GM12878 (cell line): ENCODE measurements around the gene ZNF451. TPM values are rescaled to one million over a fixed set of nuclear protein-coding genes. Genes with fewer than 3 reads are reported as not detected.

Experiments used
- ATAC-seq: fragments of 200-7000 bp; cut with Tn5 transposase; 3 replicates; pipeline ENCODE4 v1.9.1; 2020; ENCODE audit warnings: mild to moderate bottlenecking, moderate library complexity
- BruUV-seq: library from RNA; stranded (reverse); fragments of 400-500 nt; replicated peaks from 2 replicates; lab custom pipeline; 2021; lab: Mats Ljungman, UMichigan
- CTCF ChIA-PET: fragments of 300-600 bp; sonication (Branson Sonifier 250); formaldehyde crosslinking; extraction: SDS; loops from one replicate; lab custom pipeline; 2021; ENCODE audit warnings: inconsistent platforms; lab: Yijun Ruan, JAX
- POLR2A ChIA-PET: fragments of 350-600 bp; formaldehyde crosslinking; extraction: SDS; loops from one replicate; lab custom pipeline; 2021; ENCODE audit warnings: inconsistent platforms; lab: Charles Lee
- RAD21 ChIA-PET: fragments of 300-600 bp; sonication (Branson Sonifier 250); formaldehyde crosslinking; loops from one replicate; lab custom pipeline; 2023; ENCODE audit warnings: antibody characterized with exemption; ENCODE audit not compliant: unreplicated experiment; lab: Charles Lee
- SMC1A ChIA-PET: fragments of 300-600 bp; sonication (Branson Sonifier 250); formaldehyde crosslinking; loops from one replicate; lab custom pipeline; 2023; ENCODE audit not compliant: unreplicated experiment, uncharacterized antibody; lab: Charles Lee
- DNase-seq: peaks from one replicate; pipeline ENCODE4 v3.0.0-alpha.2; 2011; ENCODE audit warnings: low read depth, low spot score
- FAIRE-seq: peaks from 3 replicates; lab custom pipeline; 2011; peaks lifted over from hg19 to GRCh38; lab: Jason Lieb, UNC
- H2AFZ ChIP-seq: 2 replicates; pipeline ENCODE4 v1.6.0; 2011; ENCODE audit warnings: low read depth, low read length, control low read depth; ENCODE audit not compliant: control insufficient read depth
- H3K27ac ChIP-seq: 2 replicates; pipeline ENCODE4 v1.5.1; 2011; ENCODE audit warnings: control low read depth; ENCODE audit not compliant: control insufficient read depth, insufficient read depth
- H3K27me3 ChIP-seq, 2 experiments: replicated peaks in 1 of 2; 2 replicates each; pipeline versions ENCODE4 v1.6.0 to v1.6.1; 2011; ENCODE audit warnings: low read length in 1 of 2; ENCODE audit not compliant: control insufficient read depth in 2 of 2, insufficient read depth in 2 of 2
- H3K36me3 ChIP-seq, 2 experiments: 2 replicates each; pipeline ENCODE4 v1.5.1; 2011; ENCODE audit warnings: low read length in 1 of 2; ENCODE audit not compliant: control insufficient read depth in 2 of 2, insufficient read depth in 2 of 2
- H3K4me1 ChIP-seq: 2 replicates; pipeline ENCODE4 v1.6.1; 2011; ENCODE audit warnings: mild to moderate bottlenecking, low read length, moderate library complexity, mixed read lengths; ENCODE audit not compliant: control insufficient read depth, insufficient read depth
- H3K4me2 ChIP-seq: 2 replicates; pipeline ENCODE4 v1.6.0; 2011; ENCODE audit warnings: control low read depth; ENCODE audit not compliant: control insufficient read depth, insufficient read depth
- H3K4me3 ChIP-seq: fragments of 200-600 bp; sonication (generic); 2 replicates; pipeline ENCODE4 v1.5.1; 2016
- H3K79me2 ChIP-seq: 2 replicates; pipeline ENCODE4 v1.6.0; 2011; ENCODE audit warnings: low read length; ENCODE audit not compliant: control insufficient read depth, insufficient read depth
- H3K9ac ChIP-seq: 2 replicates; pipeline ENCODE4 v1.8.0; 2011; ENCODE audit warnings: low read length, control low read depth, mixed read lengths; ENCODE audit not compliant: control insufficient read depth, insufficient read depth
- H3K9me3 ChIP-seq: replicated peaks from 3 replicates; pipeline ENCODE4 v1.5.1; 2011; ENCODE audit warnings: mild to moderate bottlenecking, low read length; ENCODE audit not compliant: control insufficient read depth, insufficient read depth
- H4K20me1 ChIP-seq: 2 replicates; pipeline ENCODE4 v1.6.0; 2011; ENCODE audit not compliant: control insufficient read depth, insufficient read depth
- ESRRA ChIP-seq: IDR thresholded peaks from 2 replicates; pipeline ENCODE4 v1.6.1; 2012; ENCODE audit warnings: mild to moderate bottlenecking, low read length, improper control_type of control experiment
- ETV6 ChIP-seq, 2 experiments: fragments of 450-650 bp in 1 of 2; IDR thresholded peaks in 1 of 2; conservative IDR thresholded peaks in 1 of 2; 2 replicates each; pipeline ENCODE4 v1.6.1; 2014; ENCODE audit warnings: antibody characterized with exemption in 1 of 2, borderline replicate concordance in 1 of 2, low read depth in 1 of 2, mild to moderate bottlenecking in 1 of 2, moderate library complexity in 1 of 2
- EZH2 ChIP-seq: IDR thresholded peaks from 2 replicates; pipeline ENCODE4 v1.6.1; 2012; ENCODE audit warnings: low read depth, mild to moderate bottlenecking, control low read depth, inconsistent platforms, low read length, borderline replicate concordance; ENCODE audit not compliant: control insufficient read depth
- NBN ChIP-seq: fragments of 450-650 bp; IDR thresholded peaks from 2 replicates; pipeline ENCODE4 v1.6.1; 2016
- ZNF274 ChIP-seq: IDR thresholded peaks from one replicate; pipeline ENCODE4 v1.8.0; 2011; ENCODE audit not compliant: insufficient read length, insufficient read depth
- ZNF622 ChIP-seq: fragments of 450-650 bp; IDR thresholded peaks from 2 replicates; pipeline ENCODE4 v1.6.1; 2017; ENCODE audit warnings: mild to moderate bottlenecking, inconsistent platforms
- WGBS: methylation state at CpG from one replicate; pipeline ENCODE4 v1.1.6; 2016; ENCODE audit warnings: low lambda C conversion rate; ENCODE audit not compliant: insufficient replicate concordance, insufficient coverage; ENCODE audit errors: missing lambda C conversion rate; 5-methylcytosine and 5-hydroxymethylcytosine counted together
- in situ Hi-C: fragments of 300-500 bp; cut with MboI; formaldehyde crosslinking; loops from 9 replicates; pipeline ENCODE4 v1.14.3; 2018; ENCODE audit warnings: mixed read lengths
- intact Hi-C: fragments of 100-400 bp; cut with micrococcal nuclease; formaldehyde crosslinking; loops from one replicate; pipeline ENCODE4 v1.14.2; 2022; ENCODE audit not compliant: unreplicated experiment
- polyA plus RNA-seq, 11 experiments: library from polyadenylated mRNA; depleted of rRNA in 4 of 11; unstranded in 6 of 11; stranded (reverse) in 5 of 11; fragments of >200 nt; fragmentation: Nextera tagmentation in 4 of 11; fragmentation: Illumina TruSeq in 1 of 11; extraction: Ambion mirVana in 4 of 11; extraction: Trizol in 1 of 11; gene quantifications; 1 replicate in 1 of 11; 2 replicates in 10 of 11; pipeline versions ENCODE4 v1.2.1 to v1.2.3, GENCODE V29; 2011 to 2016; ENCODE audit warnings: inconsistent platforms in 2 of 11, missing spikeins in 2 of 11, low read depth in 1 of 11
- total RNA-seq, 4 experiments: library from RNA; depleted of rRNA in 3 of 4; stranded (reverse); fragments of >200 nt in 3 of 4; fragmentation: Illumina TruSeq in 1 of 4; extraction: Trizol in 1 of 4; gene quantifications; 2 replicates each; pipeline versions ENCODE4 v1.2.1 to v1.2.3, GENCODE V29; 2013 to 2021
- TF ChIP-seq, protein P1 (sequence below): IDR thresholded peaks from 2 replicates; pipeline ENCODE4 v1.6.1; 2012; ENCODE audit warnings: improper control_type of control experiment, low read depth, low read length; ENCODE audit not compliant: insufficient replicate concordance
- TF ChIP-seq, protein P2 (sequence below): fragments of 450-650 bp; IDR thresholded peaks from 2 replicates; pipeline ENCODE4 v1.6.1; 2017; ENCODE audit warnings: mild to moderate bottlenecking, moderate library complexity

Gene ZNF451
- total and polyA plus RNA-seq, 10 of the 15 experiments (the other 5 are each of a cell fraction or from before 2014, with no cell fraction given): 6.5 to 44.4 (median 23.8) TPM

DNA sequence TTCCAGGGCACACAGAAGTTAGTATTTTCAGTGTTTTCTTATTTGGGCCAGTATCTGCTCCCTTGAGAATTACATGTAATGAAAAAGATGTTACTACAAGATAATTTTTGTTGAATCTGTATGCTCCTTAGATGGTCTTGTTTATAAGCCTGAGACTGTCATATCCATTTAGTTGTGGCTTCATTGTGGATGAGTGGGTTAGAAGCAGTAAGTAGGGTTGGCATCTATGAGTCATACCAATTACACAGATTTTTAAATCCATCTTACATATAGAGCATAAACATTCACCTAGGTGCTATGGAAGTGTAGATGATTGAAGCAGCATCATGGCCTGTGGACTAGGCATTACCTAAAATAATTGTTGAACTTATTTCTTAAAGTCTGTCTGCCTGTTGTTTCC, 68.7 kb downstream of the ZNF451 start:
- H3K4me2 ChIP-seq: no peak overlapping the region
- ChIA-PET POLR2A (interaction anchor here (0.6 to 0.7 kb wide), 3 partner anchors 9 to 515 kb away, joined by 3 to 5 read pairs (median 4); no protein-coding TSS in a partner anchor), CTCF (no interaction called here), SMC1A (no interaction called here), RAD21 (interaction anchor here (0.6 kb wide), 1 partner anchor 1033 kb away, joined by 4 read pairs; no protein-coding TSS in a partner anchor)
- H3K4me1 ChIP-seq: no peaks in the 10 kb centered on the region
- TF ChIP-seq NBN: no peak
- no peak for TF ChIP-seq EZH2
- no peak for TF ChIP-seq ZNF274
- H3K36me3 ChIP-seq: peaks cover 0 to 6% of the 10 kb centered on the region in 2 experiments; a peak in 2 of 4 replicates
- H3K27me3 ChIP-seq: no peaks in the 10 kb centered on the region
- BruUV-seq: no TSS peak
- H2AFZ ChIP-seq: no peak overlapping the region
- no peaks in the 10 kb centered on the region for H4K20me1 ChIP-seq
- H3K79me2 ChIP-seq: no peaks in the 10 kb centered on the region
- DNase-seq: no peak
- no peak overlapping the region for H3K4me3 ChIP-seq
- no peak overlapping the region for H3K9ac ChIP-seq
- no peaks in the 10 kb centered on the region for H3K9me3 ChIP-seq
- no peak overlapping the region for H3K27ac ChIP-seq
- no peak for ATAC-seq
- no peak for FAIRE-seq
- intact Hi-C loops: no loop called here
- in situ Hi-C loops: no loop called here

DNA sequence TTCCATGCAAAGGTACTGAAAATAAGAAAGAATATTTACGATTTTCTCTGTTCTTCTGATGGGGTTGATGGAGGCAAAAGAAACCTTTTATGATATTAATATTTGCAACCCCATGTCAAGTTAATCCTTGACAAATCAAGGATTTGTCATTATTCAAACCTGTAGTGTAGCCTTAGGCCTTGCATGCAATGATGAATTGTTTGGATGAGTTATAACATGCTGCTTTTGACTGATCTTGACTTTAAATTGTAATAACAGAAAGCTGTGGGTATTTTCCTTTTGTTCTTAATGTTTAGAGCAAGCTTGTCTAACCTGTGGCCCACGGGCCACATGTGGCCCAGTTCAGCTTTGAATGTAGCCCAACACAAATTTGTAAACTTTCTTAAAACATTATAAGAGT, 69.1 kb downstream of the ZNF451 start:
- Histone ChIP-seq H3K4me3 (no peak overlapping the region), H3K79me2 (no peaks in the 10 kb centered on the region), H3K36me3 (peaks cover 0 to under 1% of the 10 kb centered on the region in 2 experiments; a peak in 1 of 4 replicates), H3K9ac (no peak overlapping the region), H3K4me1 (no peaks in the 10 kb centered on the region), H3K9me3 (no peaks in the 10 kb centered on the region), H4K20me1 (no peaks in the 10 kb centered on the region), H3K27ac (no peak overlapping the region), H2AFZ (no peak overlapping the region), H3K4me2 (no peak overlapping the region), H3K27me3 (no peaks in the 10 kb centered on the region)
- ChIA-PET CTCF (no interaction called here), RAD21 (interaction anchor here (0.6 kb wide), 1 partner anchor 1033 kb away, joined by 4 read pairs; no protein-coding TSS in a partner anchor), POLR2A (interaction anchor here (0.6 to 0.7 kb wide), 3 partner anchors 9 to 515 kb away, joined by 3 to 5 read pairs (median 4); no protein-coding TSS in a partner anchor), SMC1A (no interaction called here)
- ATAC-seq (no peak), FAIRE-seq (no peak), DNase-seq (no peak)
- WGBS: 71% methylated on average over 2 of the region's 2 CpGs
- in situ Hi-C loops (no loop called here), intact Hi-C loops (no loop called here)
- no TSS peak for BruUV-seq
- TF ChIP-seq, protein P1, sequence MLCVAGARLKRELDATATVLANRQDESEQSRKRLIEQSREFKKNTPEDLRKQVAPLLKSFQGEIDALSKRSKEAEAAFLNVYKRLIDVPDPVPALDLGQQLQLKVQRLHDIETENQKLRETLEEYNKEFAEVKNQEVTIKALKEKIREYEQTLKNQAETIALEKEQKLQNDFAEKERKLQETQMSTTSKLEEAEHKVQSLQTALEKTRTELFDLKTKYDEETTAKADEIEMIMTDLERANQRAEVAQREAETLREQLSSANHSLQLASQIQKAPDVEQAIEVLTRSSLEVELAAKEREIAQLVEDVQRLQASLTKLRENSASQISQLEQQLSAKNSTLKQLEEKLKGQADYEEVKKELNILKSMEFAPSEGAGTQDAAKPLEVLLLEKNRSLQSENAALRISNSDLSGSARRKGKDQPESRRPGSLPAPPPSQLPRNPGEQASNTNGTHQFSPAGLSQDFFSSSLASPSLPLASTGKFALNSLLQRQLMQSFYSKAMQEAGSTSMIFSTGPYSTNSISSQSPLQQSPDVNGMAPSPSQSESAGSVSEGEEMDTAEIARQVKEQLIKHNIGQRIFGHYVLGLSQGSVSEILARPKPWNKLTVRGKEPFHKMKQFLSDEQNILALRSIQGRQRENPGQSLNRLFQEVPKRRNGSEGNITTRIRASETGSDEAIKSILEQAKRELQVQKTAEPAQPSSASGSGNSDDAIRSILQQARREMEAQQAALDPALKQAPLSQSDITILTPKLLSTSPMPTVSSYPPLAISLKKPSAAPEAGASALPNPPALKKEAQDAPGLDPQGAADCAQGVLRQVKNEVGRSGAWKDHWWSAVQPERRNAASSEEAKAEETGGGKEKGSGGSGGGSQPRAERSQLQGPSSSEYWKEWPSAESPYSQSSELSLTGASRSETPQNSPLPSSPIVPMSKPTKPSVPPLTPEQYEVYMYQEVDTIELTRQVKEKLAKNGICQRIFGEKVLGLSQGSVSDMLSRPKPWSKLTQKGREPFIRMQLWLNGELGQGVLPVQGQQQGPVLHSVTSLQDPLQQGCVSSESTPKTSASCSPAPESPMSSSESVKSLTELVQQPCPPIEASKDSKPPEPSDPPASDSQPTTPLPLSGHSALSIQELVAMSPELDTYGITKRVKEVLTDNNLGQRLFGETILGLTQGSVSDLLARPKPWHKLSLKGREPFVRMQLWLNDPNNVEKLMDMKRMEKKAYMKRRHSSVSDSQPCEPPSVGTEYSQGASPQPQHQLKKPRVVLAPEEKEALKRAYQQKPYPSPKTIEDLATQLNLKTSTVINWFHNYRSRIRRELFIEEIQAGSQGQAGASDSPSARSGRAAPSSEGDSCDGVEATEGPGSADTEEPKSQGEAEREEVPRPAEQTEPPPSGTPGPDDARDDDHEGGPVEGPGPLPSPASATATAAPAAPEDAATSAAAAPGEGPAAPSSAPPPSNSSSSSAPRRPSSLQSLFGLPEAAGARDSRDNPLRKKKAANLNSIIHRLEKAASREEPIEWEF: no peak
- no peak for TF ChIP-seq ESRRA
- TF ChIP-seq, protein P2, sequence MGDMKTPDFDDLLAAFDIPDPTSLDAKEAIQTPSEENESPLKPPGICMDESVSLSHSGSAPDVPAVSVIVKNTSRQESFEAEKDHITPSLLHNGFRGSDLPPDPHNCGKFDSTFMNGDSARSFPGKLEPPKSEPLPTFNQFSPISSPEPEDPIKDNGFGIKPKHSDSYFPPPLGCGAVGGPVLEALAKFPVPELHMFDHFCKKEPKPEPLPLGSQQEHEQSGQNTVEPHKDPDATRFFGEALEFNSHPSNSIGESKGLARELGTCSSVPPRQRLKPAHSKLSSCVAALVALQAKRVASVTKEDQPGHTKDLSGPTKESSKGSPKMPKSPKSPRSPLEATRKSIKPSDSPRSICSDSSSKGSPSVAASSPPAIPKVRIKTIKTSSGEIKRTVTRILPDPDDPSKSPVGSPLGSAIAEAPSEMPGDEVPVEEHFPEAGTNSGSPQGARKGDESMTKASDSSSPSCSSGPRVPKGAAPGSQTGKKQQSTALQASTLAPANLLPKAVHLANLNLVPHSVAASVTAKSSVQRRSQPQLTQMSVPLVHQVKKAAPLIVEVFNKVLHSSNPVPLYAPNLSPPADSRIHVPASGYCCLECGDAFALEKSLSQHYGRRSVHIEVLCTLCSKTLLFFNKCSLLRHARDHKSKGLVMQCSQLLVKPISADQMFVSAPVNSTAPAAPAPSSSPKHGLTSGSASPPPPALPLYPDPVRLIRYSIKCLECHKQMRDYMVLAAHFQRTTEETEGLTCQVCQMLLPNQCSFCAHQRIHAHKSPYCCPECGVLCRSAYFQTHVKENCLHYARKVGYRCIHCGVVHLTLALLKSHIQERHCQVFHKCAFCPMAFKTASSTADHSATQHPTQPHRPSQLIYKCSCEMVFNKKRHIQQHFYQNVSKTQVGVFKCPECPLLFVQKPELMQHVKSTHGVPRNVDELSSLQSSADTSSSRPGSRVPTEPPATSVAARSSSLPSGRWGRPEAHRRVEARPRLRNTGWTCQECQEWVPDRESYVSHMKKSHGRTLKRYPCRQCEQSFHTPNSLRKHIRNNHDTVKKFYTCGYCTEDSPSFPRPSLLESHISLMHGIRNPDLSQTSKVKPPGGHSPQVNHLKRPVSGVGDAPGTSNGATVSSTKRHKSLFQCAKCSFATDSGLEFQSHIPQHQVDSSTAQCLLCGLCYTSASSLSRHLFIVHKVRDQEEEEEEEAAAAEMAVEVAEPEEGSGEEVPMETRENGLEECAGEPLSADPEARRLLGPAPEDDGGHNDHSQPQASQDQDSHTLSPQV: no peak
- no peak for TF ChIP-seq ZNF622
- TF ChIP-seq ETV6 (conservative IDR thresholded peaks at IDR 0.05 in 1 of 2, IDR thresholded peaks at IDR 0.05 in 1 of 2; ENCODE audit: borderline replicate concordance in 1 of 2, low read depth in 1 of 2): no peak
